Hematopoietic multipotent progenitor cell treated with erythropoietin and hydrocortisone succinate and interleukin-3 and kit ligand, for 8 days (in vitro differentiated cells): ENCODE data around the gene RASIP1.
"Not testable (repeated sequence)": the region's sequence is repeated elsewhere in the genome, so short reads cannot be mapped to it uniquely, and the experiment has no call there.

Source experiments
- DNase-seq: peaks from one replicate; pipeline ENCODE4 v3.0.0-alpha.2; 2015

Gene RASIP1, protein sequence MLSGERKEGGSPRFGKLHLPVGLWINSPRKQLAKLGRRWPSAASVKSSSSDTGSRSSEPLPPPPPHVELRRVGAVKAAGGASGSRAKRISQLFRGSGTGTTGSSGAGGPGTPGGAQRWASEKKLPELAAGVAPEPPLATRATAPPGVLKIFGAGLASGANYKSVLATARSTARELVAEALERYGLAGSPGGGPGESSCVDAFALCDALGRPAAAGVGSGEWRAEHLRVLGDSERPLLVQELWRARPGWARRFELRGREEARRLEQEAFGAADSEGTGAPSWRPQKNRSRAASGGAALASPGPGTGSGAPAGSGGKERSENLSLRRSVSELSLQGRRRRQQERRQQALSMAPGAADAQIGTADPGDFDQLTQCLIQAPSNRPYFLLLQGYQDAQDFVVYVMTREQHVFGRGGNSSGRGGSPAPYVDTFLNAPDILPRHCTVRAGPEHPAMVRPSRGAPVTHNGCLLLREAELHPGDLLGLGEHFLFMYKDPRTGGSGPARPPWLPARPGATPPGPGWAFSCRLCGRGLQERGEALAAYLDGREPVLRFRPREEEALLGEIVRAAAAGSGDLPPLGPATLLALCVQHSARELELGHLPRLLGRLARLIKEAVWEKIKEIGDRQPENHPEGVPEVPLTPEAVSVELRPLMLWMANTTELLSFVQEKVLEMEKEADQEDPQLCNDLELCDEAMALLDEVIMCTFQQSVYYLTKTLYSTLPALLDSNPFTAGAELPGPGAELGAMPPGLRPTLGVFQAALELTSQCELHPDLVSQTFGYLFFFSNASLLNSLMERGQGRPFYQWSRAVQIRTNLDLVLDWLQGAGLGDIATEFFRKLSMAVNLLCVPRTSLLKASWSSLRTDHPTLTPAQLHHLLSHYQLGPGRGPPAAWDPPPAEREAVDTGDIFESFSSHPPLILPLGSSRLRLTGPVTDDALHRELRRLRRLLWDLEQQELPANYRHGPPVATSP

DNA sequence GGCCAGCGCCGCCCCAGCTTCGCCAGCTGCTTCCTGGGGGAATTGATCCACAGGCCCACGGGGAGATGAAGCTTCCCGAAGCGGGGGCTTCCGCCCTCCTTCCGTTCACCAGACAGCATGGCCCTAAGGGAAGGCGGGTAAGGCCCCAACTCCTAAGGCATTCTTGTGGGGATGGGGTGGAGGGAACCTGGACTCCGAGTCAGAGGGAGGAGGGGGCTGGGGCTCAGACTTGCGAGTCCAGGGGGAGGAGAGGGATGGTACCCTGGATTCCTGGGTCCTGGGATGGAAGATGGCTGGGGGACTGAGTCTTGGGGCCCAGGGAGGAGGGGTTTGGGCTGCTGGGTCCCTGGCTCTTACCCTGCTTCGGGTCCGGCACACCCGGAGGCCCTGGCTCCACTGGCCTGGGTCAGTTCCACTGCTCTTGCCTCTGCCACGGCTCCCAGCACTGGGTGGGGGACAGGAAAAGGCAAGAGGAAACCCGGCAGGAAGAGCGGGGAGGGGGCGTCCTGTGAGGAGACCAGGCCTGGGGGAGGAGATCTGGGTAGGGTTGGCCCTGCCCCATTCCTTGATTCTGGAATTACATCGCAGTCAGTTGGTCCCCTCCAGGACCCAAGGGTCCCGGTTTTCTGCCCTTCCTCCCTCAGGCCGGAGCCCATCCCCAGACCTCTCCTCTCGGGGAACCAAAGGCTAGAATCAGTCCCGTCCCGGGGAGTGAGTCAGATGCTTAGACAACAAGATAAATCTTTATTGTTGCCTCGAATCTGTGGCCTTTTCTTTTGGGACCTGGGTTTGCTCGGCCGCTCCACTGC, at the start of gene RASIP1:
RASIP1 (minus strand) TSS at position 447 of the 809 bp plus-strand sequence; CDS start at position 119, 328 bp downstream.
- no peak for DNase-seq

- not testable (repeated sequence) for DNase-seq
Observed at GRCh38 chr19:48787331-48787730, 46.9 kb upstream of the RASIP1 start.

GRCh38 chr19:48786422-48786821, 46.0 kb upstream of the RASIP1 start:
- not testable (repeated sequence) for DNase-seq

GRCh38 chr19:48784527-48784926, 44.1 kb upstream of the RASIP1 start:
- peak; percentile 65 for DNase-seq

DNA sequence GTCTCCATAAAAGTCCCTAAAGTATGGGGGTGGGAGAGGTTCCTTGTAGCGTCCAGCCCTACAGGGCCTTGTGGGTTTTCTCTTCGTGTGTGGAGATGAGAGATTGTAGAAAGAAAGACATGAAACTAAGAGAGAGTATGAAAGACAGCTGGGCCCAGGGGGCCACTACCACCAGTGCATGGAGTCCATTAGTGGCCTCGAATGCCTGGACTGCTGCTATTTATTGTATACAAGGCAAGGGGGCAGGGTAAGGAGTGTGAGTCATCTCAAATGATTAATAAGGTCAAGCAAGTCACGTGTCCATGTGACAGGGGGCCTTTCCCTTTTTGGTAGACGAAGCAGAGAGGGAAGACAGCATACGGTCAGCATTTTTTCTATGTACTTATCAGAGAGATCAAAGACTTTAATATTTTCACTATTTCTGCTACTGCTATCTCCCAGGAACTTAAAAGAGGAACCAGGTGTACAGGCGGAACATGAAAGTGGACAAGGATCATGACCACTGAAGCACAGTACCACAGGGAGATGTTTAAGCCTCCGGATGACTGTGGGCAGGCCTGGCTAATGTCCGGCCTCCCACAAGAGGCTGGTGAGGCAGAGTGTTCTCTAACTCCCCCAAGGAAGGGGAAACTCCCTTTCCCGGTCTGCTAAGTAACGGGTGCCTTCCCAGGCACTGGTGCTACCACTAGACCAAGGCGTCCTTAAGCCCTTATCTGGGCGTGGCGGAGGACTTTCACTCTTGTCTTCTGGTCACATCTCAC, 40.4 kb upstream of the RASIP1 start:
- DNase-seq, result peak; percentile 75

DNA sequence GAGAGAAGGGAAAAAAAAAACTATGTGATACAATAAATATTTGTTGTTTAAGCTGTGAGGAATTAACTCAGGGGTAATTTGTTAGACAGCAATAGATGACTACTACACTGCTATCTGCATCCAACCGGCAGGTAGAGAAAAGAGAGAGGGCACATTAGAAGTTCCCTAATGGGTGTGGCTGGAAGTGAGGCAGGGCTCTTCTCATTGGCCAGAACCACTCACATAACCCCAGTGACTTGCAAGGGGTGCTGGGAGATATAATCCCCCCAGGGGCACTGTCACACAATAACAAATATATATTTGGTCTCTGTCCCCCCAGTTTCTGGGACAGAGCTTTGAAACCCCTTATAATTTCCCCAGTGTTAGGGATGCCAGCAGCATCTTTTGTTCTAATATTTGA, 39.2 kb upstream of the RASIP1 start:
- peak; percentile 39 for DNase-seq

DNA sequence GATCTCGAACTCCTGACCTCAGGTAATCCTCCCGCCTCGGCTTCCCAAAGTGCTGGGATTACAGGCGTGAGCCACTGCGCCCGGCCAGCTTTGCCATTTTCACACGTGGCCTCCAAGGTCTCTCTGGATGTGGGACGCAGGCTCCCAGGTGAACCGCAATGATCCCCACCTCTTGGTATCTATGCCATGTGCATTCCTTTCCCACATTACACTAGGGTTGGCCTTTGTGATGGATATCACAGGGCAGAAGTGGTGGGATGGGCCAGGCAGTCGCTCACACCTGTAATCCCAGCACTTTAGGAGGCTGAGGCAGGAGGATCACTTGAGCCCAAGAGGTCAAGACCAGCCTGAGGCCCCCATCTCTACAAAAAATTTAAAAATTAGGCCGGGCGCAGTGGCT, 37.3 kb upstream of the RASIP1 start:
- DNase-seq, result no peak

DNA sequence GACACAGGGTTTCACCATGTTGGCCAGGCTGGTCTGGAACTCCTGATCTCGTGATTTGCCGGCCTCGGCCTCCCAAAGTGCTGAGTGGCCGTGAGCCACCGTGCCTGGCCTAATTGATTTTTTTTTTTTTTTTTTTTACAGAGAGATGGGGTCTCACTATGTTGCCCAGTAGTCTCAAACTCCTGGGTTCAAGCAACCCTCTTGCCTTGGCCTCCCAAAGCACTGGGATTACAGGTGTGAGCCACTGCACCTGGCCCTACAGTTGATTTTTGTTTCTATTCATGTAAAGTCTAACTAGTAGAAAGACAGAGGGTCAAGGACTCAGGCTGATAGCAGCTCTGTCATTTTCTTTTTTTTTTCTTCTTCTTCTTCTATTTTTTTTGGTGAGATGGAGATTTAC, 36.7 kb upstream of the RASIP1 start:
- no peak for DNase-seq

- DNase-seq, result no peak
Observed at GRCh38 chr19:48772503-48772953, 32.1 kb upstream of the RASIP1 start.

GRCh38 chr19:48770734-48771472, 30.5 kb upstream of the RASIP1 start:
- no peak for DNase-seq

DNA sequence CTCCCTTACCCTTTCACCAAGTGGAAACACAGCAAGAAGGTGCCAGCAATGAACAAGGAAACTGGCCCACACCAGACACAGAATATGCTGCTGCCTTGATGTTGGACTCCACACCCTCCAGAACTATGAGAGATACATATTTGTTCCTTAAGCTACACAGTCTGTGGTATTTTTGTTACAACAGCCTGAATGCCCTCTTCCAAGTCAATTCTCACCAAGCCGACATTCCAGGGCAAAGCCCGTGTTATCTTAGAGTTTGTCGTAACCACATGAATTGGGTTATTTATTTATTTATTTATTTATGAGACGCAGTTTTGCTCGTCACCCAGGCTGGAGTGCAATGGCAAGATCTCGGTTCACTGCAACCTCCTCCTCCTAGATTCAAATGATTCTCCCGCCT, 29.9 kb upstream of the RASIP1 start:
- no peak for DNase-seq

- DNase-seq, result no peak
Observed at GRCh38 chr19:48768994-48769713, 28.7 kb upstream of the RASIP1 start.

GRCh38 chr19:48768171-48768753, 27.9 kb upstream of the RASIP1 start:
- DNase-seq, result peak; percentile 80

DNA sequence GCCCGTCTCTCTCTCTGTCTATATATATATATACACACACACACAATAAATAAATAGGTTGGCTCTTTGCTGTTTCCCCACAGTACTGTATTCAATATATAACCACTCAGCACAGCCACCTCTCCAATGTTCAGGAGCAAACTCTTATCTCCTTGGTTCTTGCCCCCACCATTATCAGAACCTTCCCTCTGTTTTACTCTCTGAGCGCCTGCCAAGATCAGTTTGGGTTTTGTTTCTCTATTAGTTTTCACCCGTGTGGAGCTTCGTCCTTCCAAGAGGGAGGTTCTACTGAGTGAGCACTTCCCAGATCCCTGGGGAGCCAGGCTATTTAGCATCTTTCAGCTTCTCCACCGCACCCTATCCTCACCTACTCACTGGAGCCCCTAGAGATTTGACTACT, 25.4 kb upstream of the RASIP1 start:
- DNase-seq, result peak; percentile 95

GRCh38 chr19:48760504-48761205, 20.2 kb upstream of the RASIP1 start:
- DNase-seq, result no peak

DNA sequence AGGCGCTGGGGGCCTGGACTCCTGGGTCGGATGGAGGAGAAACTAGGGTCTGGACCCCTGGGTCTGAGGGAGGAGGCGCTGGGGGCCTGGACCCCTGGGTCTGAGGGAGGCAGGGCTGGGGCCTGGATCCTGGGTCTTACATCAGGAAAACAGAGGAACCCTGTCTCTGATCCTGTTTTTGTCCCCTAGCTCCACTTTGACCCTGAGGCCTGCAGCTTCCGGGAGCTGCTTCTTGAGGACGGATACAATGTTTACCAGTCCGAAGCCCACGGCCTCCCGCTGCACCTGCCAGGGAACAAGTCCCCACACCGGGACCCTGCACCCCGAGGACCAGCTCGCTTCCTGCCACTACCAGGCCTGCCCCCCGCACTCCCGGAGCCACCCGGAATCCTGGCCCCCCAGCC, 17.3 kb upstream of the RASIP1 start:
- DNase-seq, result no peak

GRCh38 chr19:48757089-48757675, 16.8 kb upstream of the RASIP1 start:
- no peak for DNase-seq

GRCh38 chr19:48756686-48757085, 16.3 kb upstream of the RASIP1 start:
- no peak for DNase-seq

DNA sequence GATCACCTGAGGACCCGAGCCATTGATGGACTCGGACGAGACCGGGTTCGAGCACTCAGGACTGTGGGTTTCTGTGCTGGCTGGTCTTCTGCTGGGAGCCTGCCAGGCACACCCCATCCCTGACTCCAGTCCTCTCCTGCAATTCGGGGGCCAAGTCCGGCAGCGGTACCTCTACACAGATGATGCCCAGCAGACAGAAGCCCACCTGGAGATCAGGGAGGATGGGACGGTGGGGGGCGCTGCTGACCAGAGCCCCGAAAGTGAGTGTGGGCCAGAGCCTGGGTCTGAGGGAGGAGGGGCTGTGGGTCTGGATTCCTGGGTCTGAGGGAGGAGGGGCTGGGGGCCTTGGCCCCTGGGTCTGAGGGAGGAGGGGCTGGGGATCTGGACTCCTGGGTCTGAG, 15.8 kb upstream of the RASIP1 start:
- DNase-seq, result no peak
